Measurements from ENCODE around the gene SEC23B. TPM values are rescaled to one million over a fixed set of nuclear protein-coding genes. Genes with fewer than 3 reads are reported as not detected.
A peak's percentile ranks its signal among the peaks of the same experiment; 100 is the strongest.

The SEC23B gene
- total RNA-seq, 1 donor from 2014 or later: 8.6 TPM

GRCh38 chr20:18571009-18571408 lies 63.3 kb downstream of the SEC23B start:
- intact Hi-C loops (cut with DNase I): no loop called here
- ATAC-seq (ENCODE audit: poor library complexity): no peak

DNA sequence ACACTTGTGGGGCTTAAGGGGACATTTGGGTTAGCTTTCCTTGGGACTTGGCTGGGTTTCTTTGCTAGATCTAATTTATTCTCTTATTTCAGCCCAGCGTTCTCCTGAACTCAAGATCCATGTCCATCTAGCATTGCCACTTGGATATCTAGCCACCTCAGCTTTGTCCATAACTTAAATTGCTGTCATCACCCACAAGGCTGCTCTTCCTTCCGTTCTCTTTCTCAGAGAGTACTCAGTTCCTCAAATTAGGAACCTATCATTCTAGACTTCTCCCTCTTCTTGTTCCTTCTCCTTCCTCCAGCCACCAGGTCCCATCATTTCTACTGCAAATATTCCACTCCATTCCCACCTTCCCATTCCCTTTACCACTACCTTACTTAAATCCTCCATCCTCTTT lies 63.8 kb downstream of the SEC23B start:
- ATAC-seq (ENCODE audit: poor library complexity): no peak
- intact Hi-C loops (cut with DNase I): no loop called here
- DNase-seq: no peak

More at GRCh38 chr20:18571009-18571408, 63.3 kb downstream of the SEC23B start:
- DNase-seq: no peak

GRCh38 chr20:18577942-18578341 lies 70.2 kb downstream of the SEC23B start:
- DNase-seq (no peak), ATAC-seq (ENCODE audit: poor library complexity) (no peak)
- intact Hi-C loops (cut with DNase I): no loop called here

- no peak for DNase-seq
- intact Hi-C loops (cut with DNase I): no loop called here
Observed at GRCh38 chr20:18578581-18578980, 70.8 kb downstream of the SEC23B start.

GRCh38 chr20:18580012-18580411 lies 72.3 kb downstream of the SEC23B start:
- ATAC-seq (ENCODE audit: poor library complexity): no peak
- intact Hi-C loops (cut with DNase I): no loop called here
- DNase-seq: no peak

More at GRCh38 chr20:18578581-18578980, 70.8 kb downstream of the SEC23B start:
- no peak for ATAC-seq (ENCODE audit: poor library complexity)

GRCh38 chr20:18585134-18585533 lies 77.4 kb downstream of the SEC23B start:
- DNase-seq (no peak), ATAC-seq (ENCODE audit: poor library complexity) (no peak)
- intact Hi-C loops (cut with DNase I): no loop called here

GRCh38 chr20:18587665-18588573 lies 80.2 kb downstream of the SEC23B start, which contains the start of gene DTD1:
TSS of gene DTD1 (plus strand) at chr20:18588054. CDS start at chr20:18588073, 19 bp downstream.
- intact Hi-C loops (cut with DNase I): no loop called here
- ATAC-seq (ENCODE audit: poor library complexity) (peak; percentile 99), DNase-seq (peak; percentile 97)

- ATAC-seq (ENCODE audit: poor library complexity) (peak; percentile 3), DNase-seq (no peak)
- intact Hi-C loops (cut with DNase I): no loop called here
Observed at GRCh38 chr20:18588574-18588933, 80.8 kb downstream of the SEC23B start.

GRCh38 chr20:18589941-18590674 lies 82.4 kb downstream of the SEC23B start:
- no peak for DNase-seq
- intact Hi-C loops (cut with DNase I): no loop called here
- no peak for ATAC-seq (ENCODE audit: poor library complexity)

DNA sequence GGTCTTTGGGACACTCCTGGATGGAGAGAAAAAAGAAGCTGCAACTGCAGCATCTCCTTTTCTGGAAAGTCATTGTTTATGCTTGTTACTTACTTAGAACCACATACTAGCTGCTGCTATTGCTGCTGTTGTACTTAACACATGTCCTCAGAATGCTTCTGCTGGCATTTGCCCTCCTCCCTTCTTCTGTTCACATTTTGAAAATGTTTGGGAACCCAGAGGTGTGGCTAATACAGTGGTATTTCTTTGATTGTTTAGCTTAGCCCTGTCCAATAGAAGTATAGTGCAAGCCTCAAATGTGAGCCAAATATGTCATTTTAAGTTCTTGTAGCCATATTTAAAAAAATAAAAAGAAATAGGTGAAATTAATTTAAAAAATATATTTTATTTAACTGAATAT lies 88.5 kb downstream of the SEC23B start:
- intact Hi-C loops (cut with DNase I): no loop called here
- ATAC-seq (ENCODE audit: poor library complexity) (no peak), DNase-seq (no peak)

GRCh38 chr20:18609741-18610140 lies 102.0 kb downstream of the SEC23B start:
- no peak for DNase-seq
- intact Hi-C loops (cut with DNase I): no loop called here
- no peak for ATAC-seq (ENCODE audit: poor library complexity)

Small RNA genes lying within 50 kb of the gene (microRNA-seq; reads per million reads assigned to microRNA genes)
- not detected for gene MIR3192

Other genes starting within 250 kb of the SEC23B start
- 5.3 TPM for gene ZNF133, start 219.4 kb upstream of the SEC23B start, total RNA-seq
- 0.48 TPM for gene DZANK1, start 40.9 kb upstream of the SEC23B start, total RNA-seq
- 5.2 TPM for gene POLR3F, start 40.5 kb upstream of the SEC23B start, total RNA-seq
- 4.5 TPM for gene RBBP9, start 10.7 kb upstream of the SEC23B start, total RNA-seq
- 108 TPM for gene SMIM26, start 59.5 kb downstream of the SEC23B start, total RNA-seq
- 12.4 TPM for gene DTD1, start 80.1 kb downstream of the SEC23B start, total RNA-seq